HG03575 (cell line): ENCODE measurements around the gene LANCL2.

Experiments used
- ATAC-seq: cut with Tn5 transposase; IDR thresholded peaks from one replicate; pipeline ENCODE4 v1.9.1; 2021; ENCODE audit not compliant: unreplicated experiment, insufficient number of reproducible peaks, low FRiP score; ENCODE audit errors: extremely low read depth

Gene LANCL2

GRCh38 chr7:55476852-55477780 is 112.0 kb downstream of the LANCL2 start:
- no peak for ATAC-seq

- no peak for ATAC-seq
These were observed 112.7 kb downstream of the LANCL2 start for GRCh38 chr7:55477781-55478374.

DNA sequence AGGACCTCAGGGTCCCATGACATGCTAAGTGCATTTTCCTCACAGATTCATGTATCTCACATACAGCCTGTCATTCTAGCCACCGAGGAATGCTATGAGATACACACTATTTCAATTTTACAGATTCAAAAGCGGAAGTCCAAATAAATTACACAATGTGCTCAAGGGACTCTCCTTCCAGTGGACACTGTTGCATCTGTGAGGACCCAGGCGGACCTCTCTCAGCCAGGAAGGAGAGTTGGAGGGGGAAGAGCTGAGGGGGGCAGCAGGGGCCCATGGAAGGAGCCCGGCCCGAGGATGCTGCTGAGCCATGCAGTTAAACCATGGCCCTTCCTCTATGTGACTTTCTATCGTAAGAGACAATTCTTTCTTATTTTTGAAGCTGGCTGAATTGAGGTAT is 113.6 kb downstream of the LANCL2 start:
- ATAC-seq = no peak

DNA sequence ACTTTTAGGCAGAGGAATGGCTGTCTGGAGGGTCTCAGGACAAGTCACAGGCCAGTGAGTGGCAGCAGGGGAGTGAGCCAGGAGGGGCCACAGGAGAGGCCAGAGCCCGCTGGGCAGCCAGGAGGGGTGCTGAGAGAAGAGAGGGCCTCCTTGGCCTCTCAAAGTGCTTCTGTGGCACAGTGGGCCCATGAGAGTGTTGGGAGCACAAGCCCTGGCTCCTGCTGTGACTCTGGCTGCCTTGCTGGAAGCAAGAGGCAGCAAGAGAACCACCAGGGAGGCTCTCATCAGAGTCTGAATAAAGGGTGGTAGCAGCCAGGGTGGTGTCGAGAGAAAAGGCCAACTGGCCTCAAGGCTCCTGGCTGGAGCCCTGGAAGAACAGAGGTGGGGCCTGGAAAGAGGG is 116.0 kb downstream of the LANCL2 start:
- ATAC-seq = no peak

DNA sequence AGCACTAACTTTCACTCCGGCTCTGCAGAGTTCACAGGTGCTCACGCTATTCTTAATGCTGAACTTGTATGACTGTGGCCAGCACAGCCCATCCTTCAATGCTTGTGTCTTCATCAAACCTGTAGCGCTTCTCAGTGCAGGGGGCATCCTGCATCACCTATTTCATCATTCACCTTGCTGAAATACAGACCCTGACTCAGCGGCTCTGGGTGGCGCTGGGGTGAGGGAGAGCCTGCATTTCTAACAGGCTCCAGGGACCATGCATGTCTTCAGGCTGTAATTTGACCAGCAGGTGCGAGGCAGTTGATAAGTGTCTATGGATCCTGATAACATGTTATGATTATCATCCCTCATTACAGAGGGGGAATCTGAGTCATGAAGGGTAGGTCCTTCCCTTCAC is 117.9 kb downstream of the LANCL2 start:
- no peak for ATAC-seq
